Measurements from ENCODE around the gene SLAMF7.

DNA sequence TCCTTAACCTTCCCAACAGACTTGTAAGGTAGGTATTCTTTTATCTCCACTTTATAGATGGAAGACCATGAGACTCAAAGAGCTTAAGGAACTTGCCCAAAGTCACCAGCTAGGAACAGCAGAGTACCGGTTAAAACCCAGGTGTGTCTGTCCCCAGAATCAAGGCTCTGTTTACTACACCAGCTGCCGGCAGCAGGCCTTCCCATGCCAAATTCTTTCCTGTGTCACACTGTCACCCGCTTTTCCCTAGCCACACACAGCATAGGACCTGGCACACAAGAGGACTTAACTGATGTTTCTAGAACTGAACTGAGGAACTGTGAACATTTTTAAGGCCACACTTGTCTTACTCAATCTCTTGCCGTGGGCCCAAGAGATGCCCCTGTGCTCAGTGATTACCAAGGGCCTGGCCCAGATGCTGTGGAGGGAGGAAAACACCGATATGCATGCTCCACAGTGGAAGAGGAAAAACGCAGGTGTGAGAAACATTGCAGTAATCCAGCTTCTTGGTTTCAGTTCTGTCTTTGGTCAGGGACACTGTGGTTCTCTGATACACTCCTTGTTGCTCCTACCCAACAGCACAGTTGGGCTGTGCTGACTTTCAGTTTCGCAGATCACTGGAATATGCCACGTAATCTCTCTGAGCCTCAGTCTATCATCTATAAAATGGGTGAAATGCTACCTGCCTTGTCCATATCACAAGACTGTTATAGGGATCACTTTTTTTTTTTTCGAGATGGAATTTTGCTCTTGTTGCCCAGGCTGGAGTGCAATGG, 43.1 kb downstream of the SLAMF7 start:
- TF ChIP-seq RAD21 (IDR thresholded peaks at IDR 0.05), result no peak
- TF ChIP-seq, protein P1, sequence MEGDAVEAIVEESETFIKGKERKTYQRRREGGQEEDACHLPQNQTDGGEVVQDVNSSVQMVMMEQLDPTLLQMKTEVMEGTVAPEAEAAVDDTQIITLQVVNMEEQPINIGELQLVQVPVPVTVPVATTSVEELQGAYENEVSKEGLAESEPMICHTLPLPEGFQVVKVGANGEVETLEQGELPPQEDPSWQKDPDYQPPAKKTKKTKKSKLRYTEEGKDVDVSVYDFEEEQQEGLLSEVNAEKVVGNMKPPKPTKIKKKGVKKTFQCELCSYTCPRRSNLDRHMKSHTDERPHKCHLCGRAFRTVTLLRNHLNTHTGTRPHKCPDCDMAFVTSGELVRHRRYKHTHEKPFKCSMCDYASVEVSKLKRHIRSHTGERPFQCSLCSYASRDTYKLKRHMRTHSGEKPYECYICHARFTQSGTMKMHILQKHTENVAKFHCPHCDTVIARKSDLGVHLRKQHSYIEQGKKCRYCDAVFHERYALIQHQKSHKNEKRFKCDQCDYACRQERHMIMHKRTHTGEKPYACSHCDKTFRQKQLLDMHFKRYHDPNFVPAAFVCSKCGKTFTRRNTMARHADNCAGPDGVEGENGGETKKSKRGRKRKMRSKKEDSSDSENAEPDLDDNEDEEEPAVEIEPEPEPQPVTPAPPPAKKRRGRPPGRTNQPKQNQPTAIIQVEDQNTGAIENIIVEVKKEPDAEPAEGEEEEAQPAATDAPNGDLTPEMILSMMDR (IDR thresholded peaks at IDR 0.05; ENCODE audit: low read depth, low read length, missing input control), result no peak

All from liver (tissue), 3 donors.